ENCODE results near the gene QPRT. TPM values are rescaled to one million over a fixed set of nuclear protein-coding genes. Genes with fewer than 3 reads are reported as not detected.
"Not testable (repeated sequence)": the region's sequence is repeated elsewhere in the genome, so short reads cannot be mapped to it uniquely, and the experiment has no call there.

The QPRT gene
- polyA plus RNA-seq, 2 donors: 0.28 to 0.56 TPM

DNA sequence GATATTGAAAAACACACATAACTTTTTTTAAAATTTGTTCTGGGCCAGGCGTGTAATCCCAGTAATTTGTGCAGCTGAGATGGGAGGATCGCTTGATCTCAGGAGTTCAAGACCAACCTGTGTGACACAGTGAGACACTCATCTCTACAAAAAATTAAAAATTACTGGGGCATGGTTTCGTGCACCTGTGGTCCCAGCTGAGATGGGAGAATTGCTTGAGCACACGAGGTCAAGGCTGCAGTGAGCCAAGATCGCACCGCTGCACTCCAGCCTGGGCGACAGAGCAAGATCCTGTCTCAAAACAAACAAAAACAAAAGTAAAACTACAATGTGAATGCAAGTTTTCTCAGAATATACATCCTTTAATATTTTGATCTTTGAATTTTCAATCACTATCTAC, 51.7 kb downstream of the QPRT start:
- Histone ChIP-seq H3K27me3 (ENCODE audit: control insufficient read depth in 1 of 2, insufficient read depth in 2 of 2, low read length in 2 of 2) (no peaks in the 10 kb centered on the region), H3K4me3 (ENCODE audit: low read depth in 1 of 2, low read length in 2 of 2) (no peak overlapping the region), H3K4me1 (ENCODE audit: control insufficient read depth in 2 of 2, insufficient read depth in 2 of 2, low read length in 1 of 2) (no peaks in the 10 kb centered on the region), H3K9me3 (ENCODE audit: control insufficient read depth in 2 of 2, insufficient read depth in 1 of 2, low read depth in 1 of 2, low read length in 1 of 2) (no peaks in the 10 kb centered on the region), H3K27ac (ENCODE audit: low read depth in 2 of 2, low read length in 1 of 2) (no peak overlapping the region), H3K36me3 (ENCODE audit: control insufficient read depth in 2 of 2, insufficient read depth in 2 of 2, low read length in 1 of 2) (no peaks in the 10 kb centered on the region)
- 70 to 76% methylated on average over 7 of the region's 7 CpGs for WGBS, 2 donors

DNA sequence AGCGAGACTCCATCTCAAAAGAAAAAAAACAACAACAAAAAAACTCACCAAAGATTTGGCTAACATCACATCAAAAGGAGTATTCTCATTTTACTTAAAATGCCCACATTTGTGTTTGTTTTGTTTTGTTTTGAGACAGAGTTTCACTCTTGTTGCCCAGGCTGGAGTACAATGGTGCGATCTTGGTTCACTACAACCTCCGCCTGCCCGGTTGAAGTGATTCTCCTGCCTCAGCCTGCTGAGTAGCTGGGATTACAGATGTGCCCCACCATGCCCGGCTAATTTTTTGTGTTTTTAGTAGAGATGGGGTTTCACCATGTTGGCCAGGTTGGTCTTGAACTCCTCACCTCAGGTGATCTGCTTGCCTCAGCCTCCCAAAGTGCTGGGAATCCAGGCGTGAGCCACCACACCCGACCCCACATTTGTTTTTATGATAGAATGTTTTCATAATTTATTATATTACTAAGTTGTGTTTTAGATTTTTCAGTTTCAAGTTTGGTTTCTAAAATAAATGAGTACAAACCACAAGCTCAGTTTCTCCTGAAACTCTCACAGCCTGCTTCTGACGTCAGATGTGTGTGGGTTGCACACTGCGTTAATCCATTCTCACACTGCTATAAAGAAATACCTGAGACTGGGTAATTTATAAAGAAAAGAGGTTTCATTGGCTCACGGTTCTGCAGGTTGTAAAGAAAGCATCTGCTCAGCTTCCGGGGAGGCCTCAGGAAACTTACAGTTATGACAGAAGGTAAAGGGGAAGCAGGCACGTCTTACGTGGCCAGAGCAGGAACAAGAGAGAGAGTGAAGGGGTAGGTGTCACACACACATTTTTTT, 53.0 kb downstream of the QPRT start:
- H3K4me3 ChIP-seq (ENCODE audit: low read depth in 1 of 2, low read length in 2 of 2); H3K4me1 ChIP-seq (ENCODE audit: control insufficient read depth in 2 of 2, insufficient read depth in 2 of 2, low read length in 1 of 2): not testable (repeated sequence)
- 74 to 76% methylated on average over 13 of the region's 13 CpGs for WGBS, 2 donors

DNA sequence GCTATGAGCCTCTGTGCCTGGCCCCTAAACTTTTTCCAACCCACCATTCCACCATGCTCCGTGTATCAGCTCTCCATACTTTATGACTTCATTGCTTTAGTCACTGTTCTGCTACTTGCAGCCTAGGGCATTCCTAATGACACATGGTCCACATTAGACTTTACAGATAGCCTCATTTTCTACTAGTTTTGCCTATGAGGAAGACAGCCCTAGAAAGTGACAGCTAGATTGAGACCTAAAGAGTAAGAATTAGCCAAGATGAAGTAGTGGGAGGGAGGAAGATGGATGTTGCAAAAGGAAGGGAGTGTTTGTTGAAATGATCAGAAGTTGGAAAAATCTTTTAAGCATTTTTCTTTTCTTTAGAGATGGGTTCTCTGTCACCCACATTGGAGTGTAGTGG, 55.8 kb downstream of the QPRT start:
- H3K4me1 ChIP-seq (ENCODE audit: control insufficient read depth in 2 of 2, insufficient read depth in 2 of 2, low read length in 1 of 2): no peaks in the 10 kb centered on the region
- WGBS, 2 donors: 69 to 81% methylated on average over 1 of the region's 1 CpG
- no peaks in the 10 kb centered on the region for H3K9me3 ChIP-seq (ENCODE audit: control insufficient read depth in 2 of 2, insufficient read depth in 1 of 2, low read depth in 1 of 2, low read length in 1 of 2)
- H3K36me3 ChIP-seq (ENCODE audit: control insufficient read depth in 2 of 2, insufficient read depth in 2 of 2, low read length in 1 of 2): no peaks in the 10 kb centered on the region
- no peak overlapping the region for H3K27ac ChIP-seq (ENCODE audit: low read depth in 2 of 2, low read length in 1 of 2)
- H3K4me3 ChIP-seq (ENCODE audit: low read depth in 1 of 2, low read length in 2 of 2): no peak overlapping the region
- no peaks in the 10 kb centered on the region for H3K27me3 ChIP-seq (ENCODE audit: control insufficient read depth in 1 of 2, insufficient read depth in 2 of 2, low read length in 2 of 2)

More for the DNA sequence above, 53.0 kb downstream of the QPRT start:
- not testable (repeated sequence) for H3K36me3 ChIP-seq (ENCODE audit: control insufficient read depth in 2 of 2, insufficient read depth in 2 of 2, low read length in 1 of 2); H3K27me3 ChIP-seq (ENCODE audit: control insufficient read depth in 1 of 2, insufficient read depth in 2 of 2, low read length in 2 of 2); H3K27ac ChIP-seq (ENCODE audit: low read depth in 2 of 2, low read length in 1 of 2); H3K9me3 ChIP-seq (ENCODE audit: control insufficient read depth in 2 of 2, insufficient read depth in 1 of 2, low read depth in 1 of 2, low read length in 1 of 2)

DNA sequence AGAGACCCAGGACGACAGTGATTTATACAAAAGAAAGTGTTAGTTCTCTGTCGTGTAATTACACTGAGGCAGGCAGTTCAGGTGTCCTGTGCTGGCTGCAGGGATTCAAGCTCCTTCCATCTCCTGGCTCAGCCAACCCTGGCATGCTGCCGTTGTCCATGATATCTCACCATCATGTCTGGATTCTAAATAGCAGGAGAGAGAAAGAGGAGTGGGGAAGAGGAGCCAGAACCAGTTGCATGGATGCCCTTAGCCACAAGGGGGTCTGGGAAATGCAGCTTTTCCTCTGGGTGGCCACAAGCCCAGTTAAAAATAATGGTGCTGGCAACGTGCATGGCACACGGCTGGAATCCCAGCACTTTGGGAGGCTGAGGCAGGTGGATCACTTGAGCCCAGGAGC, 57.1 kb downstream of the QPRT start:
- WGBS, 2 donors: 57 to 58% methylated on average over 5 of the region's 5 CpGs
- H3K9me3 ChIP-seq (ENCODE audit: control insufficient read depth in 2 of 2, insufficient read depth in 1 of 2, low read depth in 1 of 2, low read length in 1 of 2): no peaks in the 10 kb centered on the region
- H3K27me3 ChIP-seq (ENCODE audit: control insufficient read depth in 1 of 2, insufficient read depth in 2 of 2, low read length in 2 of 2): no peaks in the 10 kb centered on the region
- no peak overlapping the region for H3K27ac ChIP-seq (ENCODE audit: low read depth in 2 of 2, low read length in 1 of 2)
- no peaks in the 10 kb centered on the region for H3K36me3 ChIP-seq (ENCODE audit: control insufficient read depth in 2 of 2, insufficient read depth in 2 of 2, low read length in 1 of 2)
- no peaks in the 10 kb centered on the region for H3K4me1 ChIP-seq (ENCODE audit: control insufficient read depth in 2 of 2, insufficient read depth in 2 of 2, low read length in 1 of 2)
- H3K4me3 ChIP-seq (ENCODE audit: low read depth in 1 of 2, low read length in 2 of 2): no peak overlapping the region

DNA sequence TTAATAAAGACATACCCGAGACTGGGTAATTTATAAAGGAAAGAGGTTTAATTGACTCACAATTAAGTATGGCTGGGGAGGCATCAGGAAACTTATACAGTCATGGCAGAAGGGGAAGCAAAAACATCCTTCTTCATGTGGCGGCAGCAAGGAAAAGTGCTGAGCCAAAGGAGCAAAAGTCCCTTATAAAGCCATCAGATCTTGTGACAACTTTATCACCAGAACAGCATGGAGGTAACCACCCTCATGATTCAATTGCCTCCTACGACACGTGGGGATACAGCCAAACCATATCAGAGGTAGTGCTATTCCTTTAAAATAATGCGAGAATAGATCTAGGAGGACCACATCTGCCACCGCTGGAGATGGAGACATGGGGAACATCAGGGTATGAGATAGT, 57.8 kb downstream of the QPRT start:
- H3K9me3 ChIP-seq (ENCODE audit: control insufficient read depth in 2 of 2, insufficient read depth in 1 of 2, low read depth in 1 of 2, low read length in 1 of 2): no peaks in the 10 kb centered on the region
- H3K4me3 ChIP-seq (ENCODE audit: low read depth in 1 of 2, low read length in 2 of 2): no peak overlapping the region
- H3K27me3 ChIP-seq (ENCODE audit: control insufficient read depth in 1 of 2, insufficient read depth in 2 of 2, low read length in 2 of 2): no peaks in the 10 kb centered on the region
- 75 to 83% methylated on average over 6 of the region's 6 CpGs for WGBS, 2 donors
- no peaks in the 10 kb centered on the region for H3K4me1 ChIP-seq (ENCODE audit: control insufficient read depth in 2 of 2, insufficient read depth in 2 of 2, low read length in 1 of 2)
- H3K36me3 ChIP-seq (ENCODE audit: control insufficient read depth in 2 of 2, insufficient read depth in 2 of 2, low read length in 1 of 2): no peaks in the 10 kb centered on the region
- H3K27ac ChIP-seq (ENCODE audit: low read depth in 2 of 2, low read length in 1 of 2): no peak overlapping the region

DNA sequence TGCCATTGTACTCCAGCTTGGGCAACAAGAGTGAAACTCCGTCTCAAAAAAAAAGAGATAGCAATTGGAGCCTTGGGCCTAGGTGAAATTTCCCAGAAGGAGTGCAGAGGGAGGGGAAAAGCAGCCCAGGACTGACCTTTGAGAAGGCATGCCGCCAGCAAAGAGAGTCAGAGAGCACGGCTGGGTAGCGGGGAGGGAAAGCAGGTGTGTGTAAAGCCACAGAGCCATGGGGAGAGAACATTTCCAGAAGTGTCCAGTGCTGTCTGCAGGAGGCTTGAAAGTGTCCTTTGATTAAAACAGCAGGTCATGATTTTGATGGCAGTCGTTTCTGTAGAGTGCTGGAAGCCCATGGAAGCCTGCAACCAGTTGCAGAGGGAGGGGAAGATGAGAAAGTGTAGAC, 58.7 kb downstream of the QPRT start:
- H3K27ac ChIP-seq (ENCODE audit: low read depth in 2 of 2, low read length in 1 of 2): no peak overlapping the region
- H3K4me3 ChIP-seq (ENCODE audit: low read depth in 1 of 2, low read length in 2 of 2): no peak overlapping the region
- 68 to 76% methylated on average over 5 of the region's 5 CpGs for WGBS, 2 donors
- no peaks in the 10 kb centered on the region for H3K27me3 ChIP-seq (ENCODE audit: control insufficient read depth in 1 of 2, insufficient read depth in 2 of 2, low read length in 2 of 2)
- H3K9me3 ChIP-seq (ENCODE audit: control insufficient read depth in 2 of 2, insufficient read depth in 1 of 2, low read depth in 1 of 2, low read length in 1 of 2): no peaks in the 10 kb centered on the region
- no peaks in the 10 kb centered on the region for H3K4me1 ChIP-seq (ENCODE audit: control insufficient read depth in 2 of 2, insufficient read depth in 2 of 2, low read length in 1 of 2)
- H3K36me3 ChIP-seq (ENCODE audit: control insufficient read depth in 2 of 2, insufficient read depth in 2 of 2, low read length in 1 of 2): no peaks in the 10 kb centered on the region

DNA sequence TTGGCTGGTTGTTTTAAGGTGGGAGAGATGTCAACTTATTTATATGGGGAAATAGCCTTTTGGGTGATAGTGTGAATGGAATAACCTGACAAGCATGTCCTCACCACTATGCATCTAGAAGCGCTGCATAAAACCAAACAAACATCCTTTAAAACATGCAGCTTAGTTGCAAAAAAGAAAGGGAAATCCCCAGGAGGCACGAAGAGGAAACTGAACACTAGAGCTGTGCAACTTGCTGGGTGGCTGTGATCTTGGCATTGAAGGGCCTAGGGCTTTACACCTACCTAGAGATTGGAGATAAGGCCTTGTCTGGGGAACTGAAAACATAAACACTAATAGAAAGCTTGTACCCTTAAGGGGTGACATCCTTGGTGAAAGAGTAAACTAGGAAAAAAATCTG, 59.5 kb downstream of the QPRT start:
- no peaks in the 10 kb centered on the region for H3K9me3 ChIP-seq (ENCODE audit: control insufficient read depth in 2 of 2, insufficient read depth in 1 of 2, low read depth in 1 of 2, low read length in 1 of 2)
- no peak overlapping the region for H3K4me3 ChIP-seq (ENCODE audit: low read depth in 1 of 2, low read length in 2 of 2)
- no peaks in the 10 kb centered on the region for H3K27me3 ChIP-seq (ENCODE audit: control insufficient read depth in 1 of 2, insufficient read depth in 2 of 2, low read length in 2 of 2)
- H3K36me3 ChIP-seq (ENCODE audit: control insufficient read depth in 2 of 2, insufficient read depth in 2 of 2, low read length in 1 of 2): no peaks in the 10 kb centered on the region
- no peaks in the 10 kb centered on the region for H3K4me1 ChIP-seq (ENCODE audit: control insufficient read depth in 2 of 2, insufficient read depth in 2 of 2, low read length in 1 of 2)
- WGBS, 2 donors: 46 to 52% methylated on average over 2 of the region's 2 CpGs
- H3K27ac ChIP-seq (ENCODE audit: low read depth in 2 of 2, low read length in 1 of 2): no peak overlapping the region

DNA sequence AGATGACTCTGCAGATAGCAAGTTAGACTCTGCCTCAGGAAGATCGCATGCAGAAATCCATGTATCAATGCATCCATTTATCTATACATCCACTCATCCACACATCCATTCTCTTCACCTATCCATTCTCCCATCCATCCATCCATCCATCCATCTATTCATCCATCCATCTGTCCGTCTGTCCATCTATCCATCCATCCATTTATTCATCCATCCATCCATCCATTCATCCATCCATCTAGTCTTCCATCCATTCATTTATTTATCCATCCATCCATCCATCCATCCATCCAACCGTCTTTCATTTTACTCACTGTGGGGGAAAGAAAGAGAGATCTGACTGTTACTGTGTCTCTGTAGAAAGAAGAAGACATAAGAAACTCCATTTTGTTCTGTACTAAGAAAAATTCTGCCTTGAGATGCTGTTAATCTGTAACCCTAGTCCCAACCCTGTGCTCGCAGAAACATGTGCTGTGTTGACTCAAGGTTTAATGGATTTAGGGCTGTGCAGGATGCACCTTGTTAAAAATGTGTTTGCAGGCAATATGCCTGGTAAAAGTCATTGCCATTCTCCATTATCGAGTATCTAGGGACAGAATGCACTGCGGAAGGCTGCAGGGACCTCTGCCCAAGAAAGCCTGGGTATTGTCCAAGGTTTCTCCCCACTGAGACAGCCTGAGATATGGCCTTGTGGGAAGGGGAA, 61.1 kb downstream of the QPRT start:
- H3K27ac ChIP-seq (ENCODE audit: low read depth in 2 of 2, low read length in 1 of 2); H3K4me3 ChIP-seq (ENCODE audit: low read depth in 1 of 2, low read length in 2 of 2); H3K36me3 ChIP-seq (ENCODE audit: control insufficient read depth in 2 of 2, insufficient read depth in 2 of 2, low read length in 1 of 2); H3K27me3 ChIP-seq (ENCODE audit: control insufficient read depth in 1 of 2, insufficient read depth in 2 of 2, low read length in 2 of 2); H3K4me1 ChIP-seq (ENCODE audit: control insufficient read depth in 2 of 2, insufficient read depth in 2 of 2, low read length in 1 of 2); H3K9me3 ChIP-seq (ENCODE audit: control insufficient read depth in 2 of 2, insufficient read depth in 1 of 2, low read depth in 1 of 2, low read length in 1 of 2): not testable (repeated sequence)
- 62 to 69% methylated on average over 6 of the region's 6 CpGs for WGBS, 2 donors

DNA sequence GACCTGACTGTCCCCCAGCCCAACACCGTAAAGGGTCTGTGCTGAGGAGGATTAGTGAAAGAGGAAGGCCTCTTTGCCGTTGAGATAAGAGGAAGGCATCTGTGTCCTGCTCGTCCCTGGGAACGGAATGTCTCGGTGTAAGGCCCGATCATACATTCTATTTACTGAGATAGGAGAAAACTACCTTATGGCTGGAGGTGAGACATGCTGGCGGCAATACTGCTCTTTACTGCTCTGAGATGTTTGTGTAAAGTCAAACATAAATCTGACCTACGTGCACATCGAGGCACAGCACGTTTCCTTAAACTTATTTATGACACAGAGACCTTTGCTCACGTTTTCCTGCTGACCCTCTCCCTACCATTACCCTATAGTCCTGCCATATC, 61.6 kb downstream of the QPRT start:
- H3K4me3 ChIP-seq (ENCODE audit: low read depth in 1 of 2, low read length in 2 of 2); H3K27ac ChIP-seq (ENCODE audit: low read depth in 2 of 2, low read length in 1 of 2); H3K4me1 ChIP-seq (ENCODE audit: control insufficient read depth in 2 of 2, insufficient read depth in 2 of 2, low read length in 1 of 2); H3K36me3 ChIP-seq (ENCODE audit: control insufficient read depth in 2 of 2, insufficient read depth in 2 of 2, low read length in 1 of 2); H3K27me3 ChIP-seq (ENCODE audit: control insufficient read depth in 1 of 2, insufficient read depth in 2 of 2, low read length in 2 of 2); H3K9me3 ChIP-seq (ENCODE audit: control insufficient read depth in 2 of 2, insufficient read depth in 1 of 2, low read depth in 1 of 2, low read length in 1 of 2): not testable (repeated sequence)
- 50 to 57% methylated on average over 11 of the region's 11 CpGs for WGBS, 2 donors

Data from esophagus (tissue), 2 donors.